Measurements from ENCODE around the gene FBXL3. TPM values are rescaled to one million over a fixed set of nuclear protein-coding genes. Genes with fewer than 3 reads are reported as not detected.

Gene FBXL3
- polyA plus RNA-seq, 1 of the 3 experiments (the other 2 are of a cell fraction), result 13.6 TPM

DNA sequence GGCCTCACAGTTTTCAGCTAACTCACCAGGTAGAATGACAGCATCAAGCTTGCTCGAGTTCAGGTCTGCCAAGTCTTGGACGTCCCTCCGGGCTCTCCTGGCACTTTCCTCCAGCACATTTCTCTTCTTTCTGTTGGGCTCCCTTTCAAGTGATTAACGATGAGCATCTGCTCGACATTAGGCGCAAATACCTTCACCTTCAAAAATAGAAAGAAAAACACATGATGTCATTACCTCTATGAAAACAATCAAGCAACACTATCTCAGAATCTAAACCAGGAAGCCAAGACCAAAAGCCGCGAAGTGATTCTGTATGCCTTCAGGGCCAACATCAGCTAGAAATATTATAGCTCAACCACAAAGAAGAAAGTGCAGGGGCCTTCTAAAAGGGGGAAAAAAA is 50.5 kb downstream of the FBXL3 start:
- no peaks in the 10 kb centered on the region for H3K79me2 ChIP-seq (ENCODE audit: insufficient read depth)
- no peak overlapping the region for H3K9ac ChIP-seq
- CTCF ChIA-PET, result interaction anchor here (1.0 to 1.9 kb wide), 4 partner anchors 12 to 1106 kb away, joined by 3 to 7 read pairs (median 4); no protein-coding TSS in a partner anchor
- no peak overlapping the region for H3K4me2 ChIP-seq
- H3K27me3 ChIP-seq (ENCODE audit: insufficient read depth), result no peaks in the 10 kb centered on the region
- POLR2A ChIA-PET, result no interaction called here
- WGBS (ENCODE audit: low lambda C conversion rate), result 43% methylated on average over 8 of the region's 8 CpGs
- no peaks in the 10 kb centered on the region for H4K20me1 ChIP-seq (ENCODE audit: insufficient read depth)
- H3K27ac ChIP-seq (ENCODE audit: low read depth in 2 of 2, low read length in 1 of 2), result no peak overlapping the region
- no peaks in the 10 kb centered on the region for H3K9me3 ChIP-seq
- H3F3A ChIP-seq (replicated peaks; ENCODE audit: insufficient read depth), result no peaks in the 10 kb centered on the region
- DNase-seq, result no peak
- peaks cover 0 to 5% of the 10 kb centered on the region in 2 experiments; a peak in 2 of 4 replicates for H3K4me1 ChIP-seq (ENCODE audit: control insufficient read depth in 1 of 2, insufficient read depth in 2 of 2, low read depth in 1 of 2, low read length in 1 of 2)
- no peaks in the 10 kb centered on the region for H3K36me3 ChIP-seq (replicated peaks in 1 of 2; ENCODE audit: control insufficient read depth in 1 of 2, insufficient read depth in 2 of 2, low read length in 1 of 2)
- no peak overlapping the region for H3K4me3 ChIP-seq (ENCODE audit: low read depth in 2 of 2, low read length in 1 of 2)
- no peaks in the 10 kb centered on the region for H3K9me2 ChIP-seq
- no peak overlapping the region for H2AFZ ChIP-seq (ENCODE audit: low read depth)
- TF ChIP-seq, protein P1, sequence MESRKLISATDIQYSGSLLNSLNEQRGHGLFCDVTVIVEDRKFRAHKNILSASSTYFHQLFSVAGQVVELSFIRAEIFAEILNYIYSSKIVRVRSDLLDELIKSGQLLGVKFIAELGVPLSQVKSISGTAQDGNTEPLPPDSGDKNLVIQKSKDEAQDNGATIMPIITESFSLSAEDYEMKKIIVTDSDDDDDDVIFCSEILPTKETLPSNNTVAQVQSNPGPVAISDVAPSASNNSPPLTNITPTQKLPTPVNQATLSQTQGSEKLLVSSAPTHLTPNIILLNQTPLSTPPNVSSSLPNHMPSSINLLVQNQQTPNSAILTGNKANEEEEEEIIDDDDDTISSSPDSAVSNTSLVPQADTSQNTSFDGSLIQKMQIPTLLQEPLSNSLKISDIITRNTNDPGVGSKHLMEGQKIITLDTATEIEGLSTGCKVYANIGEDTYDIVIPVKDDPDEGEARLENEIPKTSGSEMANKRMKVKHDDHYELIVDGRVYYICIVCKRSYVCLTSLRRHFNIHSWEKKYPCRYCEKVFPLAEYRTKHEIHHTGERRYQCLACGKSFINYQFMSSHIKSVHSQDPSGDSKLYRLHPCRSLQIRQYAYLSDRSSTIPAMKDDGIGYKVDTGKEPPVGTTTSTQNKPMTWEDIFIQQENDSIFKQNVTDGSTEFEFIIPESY (IDR thresholded peaks at IDR 0.05; ENCODE audit: borderline replicate concordance, low read depth), result no peak
- TF ChIP-seq GATA2 (CRISPR knock-in tag; IDR thresholded peaks at IDR 0.05), result peak; percentile 12; the same call in 1 of the 2 replicates

DNA sequence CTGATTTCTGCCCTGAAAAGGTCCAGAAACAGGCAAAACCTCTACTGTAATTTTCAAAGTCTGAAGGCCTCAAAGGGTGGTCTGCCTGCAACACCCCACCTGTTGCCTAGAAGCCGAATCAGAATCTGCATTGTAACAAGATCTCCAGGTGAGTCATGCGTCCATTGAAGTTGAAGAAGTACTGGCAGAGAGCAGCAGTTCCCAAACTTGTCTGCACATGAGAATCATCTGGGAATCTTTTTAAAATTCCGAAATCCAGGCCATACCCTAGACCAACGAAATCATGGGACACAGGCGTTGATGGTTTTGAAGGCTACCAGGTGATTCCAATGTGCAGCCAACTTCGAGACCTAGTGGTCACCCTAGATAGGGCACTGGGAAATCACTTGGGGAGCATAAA is 51.1 kb downstream of the FBXL3 start:
- Histone ChIP-seq H4K20me1 (ENCODE audit: insufficient read depth) (no peaks in the 10 kb centered on the region), H3F3A (replicated peaks; ENCODE audit: insufficient read depth) (no peaks in the 10 kb centered on the region), H3K9me3 (no peaks in the 10 kb centered on the region), H3K79me2 (ENCODE audit: insufficient read depth) (no peaks in the 10 kb centered on the region), H3K27me3 (ENCODE audit: insufficient read depth) (no peaks in the 10 kb centered on the region), H3K4me2 (no peak overlapping the region), H3K27ac (ENCODE audit: low read depth in 2 of 2, low read length in 1 of 2) (no peak overlapping the region), H3K36me3 (replicated peaks in 1 of 2; ENCODE audit: control insufficient read depth in 1 of 2, insufficient read depth in 2 of 2, low read length in 1 of 2) (no peaks in the 10 kb centered on the region), H3K9me2 (no peaks in the 10 kb centered on the region), H3K4me3 (ENCODE audit: low read depth in 2 of 2, low read length in 1 of 2) (no peak overlapping the region), H2AFZ (ENCODE audit: low read depth) (no peak overlapping the region), H3K9ac (no peak overlapping the region), H3K4me1 (ENCODE audit: control insufficient read depth in 1 of 2, insufficient read depth in 2 of 2, low read depth in 1 of 2, low read length in 1 of 2) (peaks cover 0 to 5% of the 10 kb centered on the region in 2 experiments; a peak in 2 of 4 replicates)
- DNase-seq, result no peak
- WGBS (ENCODE audit: low lambda C conversion rate), result 57% methylated on average over 5 of the region's 6 CpGs
- TF ChIP-seq NRF1 (IDR thresholded peaks at IDR 0.05; ENCODE audit: low read depth, low read length), result no peak
- no peak for TF ChIP-seq MXI1 (IDR thresholded peaks at IDR 0.05; ENCODE audit: low read depth, low read length)
- TF ChIP-seq, protein P2, sequence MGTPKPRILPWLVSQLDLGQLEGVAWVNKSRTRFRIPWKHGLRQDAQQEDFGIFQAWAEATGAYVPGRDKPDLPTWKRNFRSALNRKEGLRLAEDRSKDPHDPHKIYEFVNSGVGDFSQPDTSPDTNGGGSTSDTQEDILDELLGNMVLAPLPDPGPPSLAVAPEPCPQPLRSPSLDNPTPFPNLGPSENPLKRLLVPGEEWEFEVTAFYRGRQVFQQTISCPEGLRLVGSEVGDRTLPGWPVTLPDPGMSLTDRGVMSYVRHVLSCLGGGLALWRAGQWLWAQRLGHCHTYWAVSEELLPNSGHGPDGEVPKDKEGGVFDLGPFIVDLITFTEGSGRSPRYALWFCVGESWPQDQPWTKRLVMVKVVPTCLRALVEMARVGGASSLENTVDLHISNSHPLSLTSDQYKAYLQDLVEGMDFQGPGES (IDR thresholded peaks at IDR 0.05; ENCODE audit: low read depth, low read length), result no peak
- TF ChIP-seq, protein P3, sequence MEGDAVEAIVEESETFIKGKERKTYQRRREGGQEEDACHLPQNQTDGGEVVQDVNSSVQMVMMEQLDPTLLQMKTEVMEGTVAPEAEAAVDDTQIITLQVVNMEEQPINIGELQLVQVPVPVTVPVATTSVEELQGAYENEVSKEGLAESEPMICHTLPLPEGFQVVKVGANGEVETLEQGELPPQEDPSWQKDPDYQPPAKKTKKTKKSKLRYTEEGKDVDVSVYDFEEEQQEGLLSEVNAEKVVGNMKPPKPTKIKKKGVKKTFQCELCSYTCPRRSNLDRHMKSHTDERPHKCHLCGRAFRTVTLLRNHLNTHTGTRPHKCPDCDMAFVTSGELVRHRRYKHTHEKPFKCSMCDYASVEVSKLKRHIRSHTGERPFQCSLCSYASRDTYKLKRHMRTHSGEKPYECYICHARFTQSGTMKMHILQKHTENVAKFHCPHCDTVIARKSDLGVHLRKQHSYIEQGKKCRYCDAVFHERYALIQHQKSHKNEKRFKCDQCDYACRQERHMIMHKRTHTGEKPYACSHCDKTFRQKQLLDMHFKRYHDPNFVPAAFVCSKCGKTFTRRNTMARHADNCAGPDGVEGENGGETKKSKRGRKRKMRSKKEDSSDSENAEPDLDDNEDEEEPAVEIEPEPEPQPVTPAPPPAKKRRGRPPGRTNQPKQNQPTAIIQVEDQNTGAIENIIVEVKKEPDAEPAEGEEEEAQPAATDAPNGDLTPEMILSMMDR (IDR thresholded peaks at IDR 0.05), result no peak
- TF ChIP-seq ELF1 (IDR thresholded peaks at IDR 0.05), result no peak
- no peak for TF ChIP-seq NFIC (IDR thresholded peaks at IDR 0.05; ENCODE audit: borderline replicate concordance)
- no peak for TF ChIP-seq POLR2AphosphoS5 (IDR thresholded peaks at IDR 0.05; ENCODE audit: low read depth, low read length)
- TF ChIP-seq, protein P4, sequence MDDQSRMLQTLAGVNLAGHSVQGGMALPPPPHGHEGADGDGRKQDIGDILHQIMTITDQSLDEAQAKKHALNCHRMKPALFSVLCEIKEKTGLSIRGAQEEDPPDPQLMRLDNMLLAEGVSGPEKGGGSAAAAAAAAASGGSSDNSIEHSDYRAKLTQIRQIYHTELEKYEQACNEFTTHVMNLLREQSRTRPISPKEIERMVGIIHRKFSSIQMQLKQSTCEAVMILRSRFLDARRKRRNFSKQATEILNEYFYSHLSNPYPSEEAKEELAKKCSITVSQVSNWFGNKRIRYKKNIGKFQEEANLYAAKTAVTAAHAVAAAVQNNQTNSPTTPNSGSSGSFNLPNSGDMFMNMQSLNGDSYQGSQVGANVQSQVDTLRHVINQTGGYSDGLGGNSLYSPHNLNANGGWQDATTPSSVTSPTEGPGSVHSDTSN (IDR thresholded peaks at IDR 0.05), result no peak
- no peak for TF ChIP-seq RAD21 (IDR thresholded peaks at IDR 0.05; ENCODE audit: low read length)
- no peak for TF ChIP-seq GABPA (IDR thresholded peaks at IDR 0.05; ENCODE audit: low read depth)
- no peak for TF ChIP-seq RXRA (IDR thresholded peaks at IDR 0.05; ENCODE audit: borderline replicate concordance, low read depth)
- TF ChIP-seq FOSL2 (IDR thresholded peaks at IDR 0.05; ENCODE audit: borderline replicate concordance, low read depth), result no peak
- no peak for TF ChIP-seq TEAD4 (IDR thresholded peaks at IDR 0.05; ENCODE audit: borderline replicate concordance, insufficient read depth)
- TF ChIP-seq, protein P5, sequence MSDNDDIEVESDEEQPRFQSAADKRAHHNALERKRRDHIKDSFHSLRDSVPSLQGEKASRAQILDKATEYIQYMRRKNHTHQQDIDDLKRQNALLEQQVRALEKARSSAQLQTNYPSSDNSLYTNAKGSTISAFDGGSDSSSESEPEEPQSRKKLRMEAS (IDR thresholded peaks at IDR 0.05; ENCODE audit: low read depth), result no peak
- no peak for TF ChIP-seq MEF2A (IDR thresholded peaks at IDR 0.05; ENCODE audit: borderline replicate concordance, low read depth)
- TF ChIP-seq, protein P1 (IDR thresholded peaks at IDR 0.05; ENCODE audit: borderline replicate concordance, low read depth), result no peak
- no peak for TF ChIP-seq SIN3A (IDR thresholded peaks at IDR 0.05; ENCODE audit: borderline replicate concordance, low read depth, low read length)
- no peak for TF ChIP-seq FOXJ3 (CRISPR knock-in tag; IDR thresholded peaks at IDR 0.05)
- ChIA-PET POLR2A (no interaction called here), CTCF (interaction anchor here (1.0 to 1.4 kb wide), 2 partner anchors 11 to 1099 kb away, joined by 3 read pairs; no protein-coding TSS in a partner anchor)
